ENCODE data around the gene VAV3.

Gene VAV3

DNA sequence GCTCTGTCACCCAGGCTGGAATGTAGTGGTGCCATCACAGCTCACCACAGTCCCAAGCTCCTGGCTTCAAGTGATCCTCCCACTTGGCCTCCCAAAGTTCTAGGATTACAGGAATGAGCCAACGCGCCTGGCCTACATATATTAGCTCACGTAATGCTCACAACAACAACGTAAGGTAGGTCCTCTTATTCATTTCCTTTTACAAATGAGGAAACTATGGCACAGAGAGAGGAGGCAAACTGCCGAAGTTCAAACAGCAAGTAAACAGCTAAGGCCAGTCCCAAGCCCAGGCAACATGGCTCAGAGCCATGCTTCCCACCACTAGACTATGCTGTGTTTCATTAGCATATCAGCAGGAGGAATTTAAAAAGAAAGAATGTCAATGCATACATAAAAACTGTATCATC lies 284.4 kb downstream of the VAV3 start:
- no peaks in the 10 kb centered on the region for H3K27me3 Mint-ChIP-seq (ENCODE audit: low read depth, poor library complexity)
- TF ChIP-seq, protein P1, sequence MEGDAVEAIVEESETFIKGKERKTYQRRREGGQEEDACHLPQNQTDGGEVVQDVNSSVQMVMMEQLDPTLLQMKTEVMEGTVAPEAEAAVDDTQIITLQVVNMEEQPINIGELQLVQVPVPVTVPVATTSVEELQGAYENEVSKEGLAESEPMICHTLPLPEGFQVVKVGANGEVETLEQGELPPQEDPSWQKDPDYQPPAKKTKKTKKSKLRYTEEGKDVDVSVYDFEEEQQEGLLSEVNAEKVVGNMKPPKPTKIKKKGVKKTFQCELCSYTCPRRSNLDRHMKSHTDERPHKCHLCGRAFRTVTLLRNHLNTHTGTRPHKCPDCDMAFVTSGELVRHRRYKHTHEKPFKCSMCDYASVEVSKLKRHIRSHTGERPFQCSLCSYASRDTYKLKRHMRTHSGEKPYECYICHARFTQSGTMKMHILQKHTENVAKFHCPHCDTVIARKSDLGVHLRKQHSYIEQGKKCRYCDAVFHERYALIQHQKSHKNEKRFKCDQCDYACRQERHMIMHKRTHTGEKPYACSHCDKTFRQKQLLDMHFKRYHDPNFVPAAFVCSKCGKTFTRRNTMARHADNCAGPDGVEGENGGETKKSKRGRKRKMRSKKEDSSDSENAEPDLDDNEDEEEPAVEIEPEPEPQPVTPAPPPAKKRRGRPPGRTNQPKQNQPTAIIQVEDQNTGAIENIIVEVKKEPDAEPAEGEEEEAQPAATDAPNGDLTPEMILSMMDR (IDR thresholded peaks at IDR 0.05): no peak

DNA sequence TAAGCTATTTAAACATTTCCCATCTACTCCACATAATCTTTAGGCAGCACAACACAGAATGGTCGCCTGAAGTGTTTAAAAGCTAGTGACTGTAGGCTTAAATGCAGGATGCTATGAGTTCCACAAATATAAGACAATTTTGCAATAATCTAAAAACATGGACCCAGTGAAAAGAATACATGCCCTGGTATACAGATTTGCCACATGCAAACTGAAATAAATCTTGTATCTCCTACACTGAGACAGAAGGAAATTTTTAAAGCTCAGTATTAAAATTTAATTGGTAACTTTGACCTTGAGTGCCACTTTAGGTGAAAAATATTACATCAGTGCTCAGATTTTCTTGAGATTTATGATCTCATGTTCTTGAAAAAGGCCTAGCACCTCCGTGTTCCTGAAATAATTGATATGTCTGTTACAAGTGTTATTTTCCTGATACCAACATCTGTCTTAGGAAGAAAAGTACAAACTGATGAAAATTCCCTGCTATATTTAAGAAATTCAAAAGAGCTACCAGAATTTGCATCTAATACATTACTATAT lies 285.5 kb downstream of the VAV3 start:
- Mint-ChIP-seq H3K4me3 (no peak overlapping the region), H3K4me1 (peaks cover 21% of the 10 kb centered on the region), H3K27me3 (ENCODE audit: low read depth, poor library complexity) (no peaks in the 10 kb centered on the region), H3K36me3 (ENCODE audit: low read depth) (no peaks in the 10 kb centered on the region), H3K27ac (no peak overlapping the region), H3K9me3 (peaks cover 7% of the 10 kb centered on the region)
- TF ChIP-seq, protein P1 (IDR thresholded peaks at IDR 0.05): no peak
- DNase-seq: no peak

More for the DNA sequence above, 284.4 kb downstream of the VAV3 start:
- Mint-ChIP-seq H3K4me1 (peaks cover 22% of the 10 kb centered on the region), H3K4me3 (no peak overlapping the region), H3K27ac (no peak overlapping the region), H3K36me3 (ENCODE audit: low read depth) (no peaks in the 10 kb centered on the region), H3K9me3 (peaks cover under 1% of the 10 kb centered on the region)
- no peak for DNase-seq

DNA sequence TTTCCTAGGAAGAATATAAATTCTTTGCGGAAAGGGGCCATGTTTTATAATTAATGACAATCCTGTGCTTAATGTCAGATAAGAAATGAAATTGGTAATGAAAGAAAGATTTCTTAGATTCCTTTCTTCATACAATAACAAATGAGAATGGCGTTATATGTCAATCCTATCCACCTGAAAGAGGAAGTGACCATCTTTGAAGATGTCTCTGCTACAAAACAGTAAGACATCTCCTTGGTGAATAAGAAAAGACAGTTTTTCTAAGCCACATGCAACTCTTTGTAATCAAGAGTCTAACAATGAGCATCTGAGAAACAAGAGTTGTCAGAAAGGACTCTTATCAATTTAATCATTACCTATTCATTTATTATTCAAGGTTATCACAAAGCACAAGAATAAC lies 286.0 kb downstream of the VAV3 start:
- peaks cover 18% of the 10 kb centered on the region for H3K4me1 Mint-ChIP-seq
- DNase-seq: no peak
- H3K4me3 Mint-ChIP-seq: no peak overlapping the region
- H3K36me3 Mint-ChIP-seq (ENCODE audit: low read depth): no peaks in the 10 kb centered on the region
- no peak overlapping the region for H3K27ac Mint-ChIP-seq
- no peaks in the 10 kb centered on the region for H3K27me3 Mint-ChIP-seq (ENCODE audit: low read depth, poor library complexity)
- peaks cover 7% of the 10 kb centered on the region for H3K9me3 Mint-ChIP-seq
- TF ChIP-seq, protein P1 (IDR thresholded peaks at IDR 0.05): no peak

DNA sequence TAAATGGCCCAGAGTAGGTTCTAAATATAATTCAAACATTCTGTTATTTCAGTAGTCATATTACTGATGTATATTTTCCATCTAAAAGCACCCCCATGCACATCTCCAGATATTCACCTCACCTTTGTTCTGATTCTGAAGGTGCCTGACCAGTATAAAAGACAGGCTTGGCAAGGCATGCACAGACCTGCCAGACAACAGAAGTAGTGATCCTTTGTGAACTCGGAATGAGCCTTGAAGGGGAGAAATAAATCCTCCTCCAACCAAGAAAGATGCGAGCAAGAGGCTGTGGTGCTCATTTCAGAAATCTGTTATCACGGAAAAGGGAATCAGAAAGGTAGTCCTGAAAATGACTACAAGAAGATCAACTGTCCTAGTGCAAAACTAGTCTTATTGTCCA lies 287.3 kb downstream of the VAV3 start:
- H3K9me3 Mint-ChIP-seq: peaks cover 7% of the 10 kb centered on the region
- H3K4me1 Mint-ChIP-seq: peaks cover 8% of the 10 kb centered on the region
- DNase-seq: no peak
- H3K4me3 Mint-ChIP-seq: no peak overlapping the region
- H3K36me3 Mint-ChIP-seq (ENCODE audit: low read depth): no peaks in the 10 kb centered on the region
- no peaks in the 10 kb centered on the region for H3K27me3 Mint-ChIP-seq (ENCODE audit: low read depth, poor library complexity)
- H3K27ac Mint-ChIP-seq: peak overlapping the region; percentile 56
- TF ChIP-seq, protein P1 (IDR thresholded peaks at IDR 0.05): no peak

DNA sequence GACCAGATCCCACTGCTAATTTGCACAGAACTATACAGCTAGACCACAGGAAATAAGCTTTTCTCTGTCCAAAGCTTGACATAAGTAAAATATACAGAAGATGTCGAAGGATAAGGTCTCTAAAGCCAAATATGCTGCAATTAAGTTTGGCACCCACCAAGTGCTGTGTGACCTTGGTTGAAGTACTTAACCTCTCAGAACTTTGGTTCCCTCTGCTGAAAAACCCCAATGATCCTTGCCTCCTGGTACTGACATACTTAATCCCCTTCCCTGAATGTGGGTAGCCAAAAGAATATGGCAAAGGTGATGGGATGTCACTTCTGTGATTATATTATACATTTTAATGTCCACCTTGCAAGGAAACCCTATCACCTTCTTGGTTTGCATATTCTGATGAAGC lies 290.5 kb downstream of the VAV3 start:
- DNase-seq: no peak
- peaks cover 4% of the 10 kb centered on the region for H3K4me1 Mint-ChIP-seq
- no peak overlapping the region for H3K27ac Mint-ChIP-seq
- TF ChIP-seq, protein P1 (IDR thresholded peaks at IDR 0.05): no peak
- no peaks in the 10 kb centered on the region for H3K36me3 Mint-ChIP-seq (ENCODE audit: low read depth)
- peaks cover 7% of the 10 kb centered on the region for H3K9me3 Mint-ChIP-seq
- no peak overlapping the region for H3K4me3 Mint-ChIP-seq
- H3K27me3 Mint-ChIP-seq (ENCODE audit: low read depth, poor library complexity): no peaks in the 10 kb centered on the region

DNA sequence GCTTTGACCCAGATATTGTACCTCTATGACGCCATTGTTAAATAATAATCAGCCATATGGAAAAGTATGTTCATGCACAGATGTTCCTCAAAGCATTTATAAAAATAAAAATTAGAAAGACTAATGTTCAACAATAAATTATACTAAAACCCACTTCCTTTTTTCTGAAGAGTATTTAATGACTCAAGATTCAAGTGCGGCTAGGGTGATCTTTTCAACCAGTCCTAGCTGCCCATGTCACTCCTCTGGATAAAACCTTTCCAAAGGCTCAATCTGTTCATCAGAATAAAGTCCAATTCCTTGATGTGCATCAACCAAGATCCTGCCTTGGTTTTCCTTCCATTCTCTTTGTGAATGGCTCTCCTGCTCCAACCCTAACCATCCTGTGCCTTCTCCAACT lies 292.0 kb downstream of the VAV3 start:
- peaks cover 7% of the 10 kb centered on the region for H3K9me3 Mint-ChIP-seq
- no peak overlapping the region for H3K27ac Mint-ChIP-seq
- peaks cover 4% of the 10 kb centered on the region for H3K4me1 Mint-ChIP-seq
- no peaks in the 10 kb centered on the region for H3K27me3 Mint-ChIP-seq (ENCODE audit: low read depth, poor library complexity)
- TF ChIP-seq, protein P1 (IDR thresholded peaks at IDR 0.05): no peak
- no peak overlapping the region for H3K4me3 Mint-ChIP-seq
- H3K36me3 Mint-ChIP-seq (ENCODE audit: low read depth): no peaks in the 10 kb centered on the region
- DNase-seq: no peak
